ENCODE results near the gene BICDL1. TPM values are rescaled to one million over a fixed set of nuclear protein-coding genes. Genes with fewer than 3 reads are reported as not detected.
A peak's percentile ranks its signal among the peaks of the same experiment; 100 is the strongest.

BICDL1 gene
- total and polyA plus RNA-seq, 2 donors from 2014 or later = 60.5 to 101 TPM

- no peak overlapping the region for H3K4me3 ChIP-seq (ENCODE audit: low read length in 3 of 3)
- peaks cover 3 to 44% (median 22%) of the 10 kb centered on the region in 3 donors for H3K36me3 ChIP-seq (ENCODE audit: control insufficient read depth in 2 of 3, insufficient read depth in 3 of 3, low read length in 3 of 3)
- no peaks in the 10 kb centered on the region for H3K9me3 ChIP-seq (ENCODE audit: control insufficient read depth in 2 of 3, insufficient read depth in 1 of 3, low read length in 3 of 3)
- no peak overlapping the region for H3K27ac ChIP-seq (ENCODE audit: low read depth in 2 of 2, low read length in 2 of 2)
- no peaks in the 10 kb centered on the region for H3K27me3 ChIP-seq (ENCODE audit: control insufficient read depth, insufficient read depth, low read length)
- intact Hi-C loops (cut with DNase I) = no loop called here
- no peak for FAIRE-seq
- H3K4me1 ChIP-seq (ENCODE audit: control insufficient read depth in 2 of 3, insufficient read depth in 2 of 3, low read depth in 1 of 3, low read length in 3 of 3) = peaks cover 0 to 5% (median 5%) of the 10 kb centered on the region in 3 donors
- no peak overlapping the region for H3K9ac ChIP-seq (ENCODE audit: low read length in 3 of 3)
- peak in 2 of 5 donors; percentile 53 to 57 for DNase-seq
- TF ChIP-seq, protein P1, sequence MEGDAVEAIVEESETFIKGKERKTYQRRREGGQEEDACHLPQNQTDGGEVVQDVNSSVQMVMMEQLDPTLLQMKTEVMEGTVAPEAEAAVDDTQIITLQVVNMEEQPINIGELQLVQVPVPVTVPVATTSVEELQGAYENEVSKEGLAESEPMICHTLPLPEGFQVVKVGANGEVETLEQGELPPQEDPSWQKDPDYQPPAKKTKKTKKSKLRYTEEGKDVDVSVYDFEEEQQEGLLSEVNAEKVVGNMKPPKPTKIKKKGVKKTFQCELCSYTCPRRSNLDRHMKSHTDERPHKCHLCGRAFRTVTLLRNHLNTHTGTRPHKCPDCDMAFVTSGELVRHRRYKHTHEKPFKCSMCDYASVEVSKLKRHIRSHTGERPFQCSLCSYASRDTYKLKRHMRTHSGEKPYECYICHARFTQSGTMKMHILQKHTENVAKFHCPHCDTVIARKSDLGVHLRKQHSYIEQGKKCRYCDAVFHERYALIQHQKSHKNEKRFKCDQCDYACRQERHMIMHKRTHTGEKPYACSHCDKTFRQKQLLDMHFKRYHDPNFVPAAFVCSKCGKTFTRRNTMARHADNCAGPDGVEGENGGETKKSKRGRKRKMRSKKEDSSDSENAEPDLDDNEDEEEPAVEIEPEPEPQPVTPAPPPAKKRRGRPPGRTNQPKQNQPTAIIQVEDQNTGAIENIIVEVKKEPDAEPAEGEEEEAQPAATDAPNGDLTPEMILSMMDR (IDR thresholded peaks at IDR 0.05; ENCODE audit: borderline replicate concordance, extremely low read depth, insufficient read depth) = no peak
These were observed 105.4 kb downstream of the BICDL1 start for GRCh38 chr12:120094485-120094884.

GRCh38 chr12:120095331-120095730 is 106.3 kb downstream of the BICDL1 start:
- TF ChIP-seq, protein P1 (IDR thresholded peaks at IDR 0.05; ENCODE audit: borderline replicate concordance, extremely low read depth, insufficient read depth) = no peak
- no peaks in the 10 kb centered on the region for H3K27me3 ChIP-seq (ENCODE audit: control insufficient read depth, insufficient read depth, low read length)
- H3K9me3 ChIP-seq (ENCODE audit: control insufficient read depth in 2 of 3, insufficient read depth in 1 of 3, low read length in 3 of 3) = no peaks in the 10 kb centered on the region
- H3K36me3 ChIP-seq (ENCODE audit: control insufficient read depth in 2 of 3, insufficient read depth in 3 of 3, low read length in 3 of 3) = peaks cover 3 to 36% (median 16%) of the 10 kb centered on the region in 3 donors
- no peak overlapping the region for H3K9ac ChIP-seq (ENCODE audit: low read length in 3 of 3)
- intact Hi-C loops (cut with DNase I) = no loop called here
- no peak overlapping the region for H3K4me3 ChIP-seq (ENCODE audit: low read length in 3 of 3)
- FAIRE-seq = no peak
- no peak overlapping the region for H3K27ac ChIP-seq (ENCODE audit: low read depth in 2 of 2, low read length in 2 of 2)
- peak in 2 of 5 donors; percentile 51 to 80 for DNase-seq
- H3K4me1 ChIP-seq (ENCODE audit: control insufficient read depth in 2 of 3, insufficient read depth in 2 of 3, low read depth in 1 of 3, low read length in 3 of 3) = peaks cover 0 to 8% (median 7%) of the 10 kb centered on the region in 3 donors

DNA sequence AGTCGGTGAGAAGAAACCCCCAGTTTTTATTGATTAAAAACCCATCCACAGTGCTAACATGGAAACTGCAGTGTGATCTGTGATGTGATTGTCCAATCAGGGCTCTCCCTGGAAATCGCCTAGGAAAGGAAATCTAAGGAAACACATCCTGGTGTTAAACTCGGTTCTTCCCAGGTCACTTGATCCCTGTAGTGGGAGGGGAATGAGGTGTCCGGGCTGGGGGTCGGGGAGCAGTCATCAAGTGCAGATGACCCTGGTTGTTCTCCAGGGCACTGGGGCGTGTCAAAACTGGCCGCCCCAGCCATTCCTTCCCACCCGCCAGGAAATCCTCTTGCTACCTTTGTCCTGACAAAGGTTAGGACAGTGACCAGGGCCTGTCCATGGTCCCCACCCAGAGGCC is 106.7 kb downstream of the BICDL1 start:
- H3K4me1 ChIP-seq (ENCODE audit: control insufficient read depth in 2 of 3, insufficient read depth in 2 of 3, low read depth in 1 of 3, low read length in 3 of 3) = peaks cover 0 to 11% (median 10%) of the 10 kb centered on the region in 3 donors
- H3K4me3 ChIP-seq (ENCODE audit: low read length in 3 of 3) = no peak overlapping the region
- H3K9ac ChIP-seq (ENCODE audit: low read length in 3 of 3) = no peak overlapping the region
- DNase-seq (peak in 2 of 5 donors; percentile 37 to 44), FAIRE-seq (no peak)
- no peaks in the 10 kb centered on the region for H3K27me3 ChIP-seq (ENCODE audit: control insufficient read depth, insufficient read depth, low read length)
- peaks cover 3 to 31% (median 14%) of the 10 kb centered on the region in 3 donors for H3K36me3 ChIP-seq (ENCODE audit: control insufficient read depth in 2 of 3, insufficient read depth in 3 of 3, low read length in 3 of 3)
- TF ChIP-seq, protein P1 (IDR thresholded peaks at IDR 0.05; ENCODE audit: borderline replicate concordance, extremely low read depth, insufficient read depth) = no peak
- H3K27ac ChIP-seq (ENCODE audit: low read depth in 2 of 2, low read length in 2 of 2) = no peak overlapping the region
- intact Hi-C loops (cut with DNase I) = no loop called here
- H3K9me3 ChIP-seq (ENCODE audit: control insufficient read depth in 2 of 3, insufficient read depth in 1 of 3, low read length in 3 of 3) = no peaks in the 10 kb centered on the region
